ENCODE data around the gene WDR75.
"Not testable (repeated sequence)": the region's sequence is repeated elsewhere in the genome, so short reads cannot be mapped to it uniquely, and the experiment has no call there.

The WDR75 gene

GRCh38 chr2:189467593-189467992 lies 26.3 kb downstream of the WDR75 start:
- no peak for DNase-seq
- Histone ChIP-seq H3K27me3 (ENCODE audit: control insufficient read depth in 1 of 2, insufficient read depth in 1 of 2, low read length in 2 of 2) (no peaks in the 10 kb centered on the region), H2AFZ (ENCODE audit: low read depth, low read length) (no peak overlapping the region), H3K4ac (ENCODE audit: low read depth in 1 of 2, low read length in 2 of 2) (no peak overlapping the region), H4K91ac (ENCODE audit: low read length) (no peak overlapping the region), H3K27ac (ENCODE audit: low read length, poor library complexity, severe bottlenecking) (no peak overlapping the region), H2BK15ac (ENCODE audit: low read depth, poor library complexity, severe bottlenecking) (no peak overlapping the region), H3K4me1 (ENCODE audit: control insufficient read depth, insufficient read depth, low read depth, low read length) (no peaks in the 10 kb centered on the region), H2BK12ac (ENCODE audit: low read length in 2 of 2) (no peak overlapping the region), H4K8ac (ENCODE audit: low read length) (no peak overlapping the region), H3K9me3 (ENCODE audit: control insufficient read depth, low read length) (no peaks in the 10 kb centered on the region), H2BK120ac (ENCODE audit: low read depth, low read length) (no peak overlapping the region), H3K79me1 (replicated peaks; ENCODE audit: low read length, poor library complexity, severe bottlenecking) (peaks cover 7% of the 10 kb centered on the region), H3K4me2 (ENCODE audit: low read length, poor library complexity, severe bottlenecking) (no peak overlapping the region), H3K18ac (ENCODE audit: low read depth in 1 of 2, low read length in 2 of 2) (no peak overlapping the region), H3K23ac (ENCODE audit: low read length in 2 of 2) (no peak overlapping the region), H2BK5ac (ENCODE audit: low read depth, low read length, poor library complexity, severe bottlenecking) (no peak overlapping the region), H3K4me3 (ENCODE audit: insufficient read depth in 1 of 2, low read depth in 1 of 2, low read length in 2 of 2) (no peak overlapping the region), H3K14ac (ENCODE audit: low read length in 2 of 2) (no peak overlapping the region), H3K36me3 (ENCODE audit: control insufficient read depth in 1 of 2, insufficient read depth in 2 of 2, low read depth in 1 of 2, low read length in 2 of 2) (peaks cover 2 to 100% of the 10 kb centered on the region in 2 experiments), H2AK5ac (ENCODE audit: low read length, severe bottlenecking) (no peak overlapping the region), H3K9ac (ENCODE audit: low read length) (no peak overlapping the region)
- WGBS: 98% methylated on average over 2 of the region's 4 CpGs

GRCh38 chr2:189474526-189474925 lies 33.3 kb downstream of the WDR75 start:
- no peak for DNase-seq
- Histone ChIP-seq H3K23ac (ENCODE audit: low read length in 2 of 2) (no peak overlapping the region), H2AFZ (ENCODE audit: low read depth, low read length) (no peak overlapping the region), H3K4me3 (ENCODE audit: insufficient read depth in 1 of 2, low read depth in 1 of 2, low read length in 2 of 2) (no peak overlapping the region), H3K9ac (ENCODE audit: low read length) (no peak overlapping the region), H3K36me3 (ENCODE audit: control insufficient read depth in 1 of 2, insufficient read depth in 2 of 2, low read depth in 1 of 2, low read length in 2 of 2) (peaks cover 7 to 75% of the 10 kb centered on the region in 2 experiments), H2AK5ac (ENCODE audit: low read length, severe bottlenecking) (no peak overlapping the region), H2BK12ac (ENCODE audit: low read length in 2 of 2) (no peak overlapping the region), H3K27ac (ENCODE audit: low read length, poor library complexity, severe bottlenecking) (no peak overlapping the region), H3K9me3 (ENCODE audit: control insufficient read depth, low read length) (no peaks in the 10 kb centered on the region), H3K79me1 (replicated peaks; ENCODE audit: low read length, poor library complexity, severe bottlenecking) (peaks cover 2% of the 10 kb centered on the region), H3K27me3 (ENCODE audit: control insufficient read depth in 1 of 2, insufficient read depth in 1 of 2, low read length in 2 of 2) (no peaks in the 10 kb centered on the region), H3K18ac (ENCODE audit: low read depth in 1 of 2, low read length in 2 of 2) (no peak overlapping the region), H2BK5ac (ENCODE audit: low read depth, low read length, poor library complexity, severe bottlenecking) (no peak overlapping the region), H2BK120ac (ENCODE audit: low read depth, low read length) (no peak overlapping the region), H2BK15ac (ENCODE audit: low read depth, poor library complexity, severe bottlenecking) (no peak overlapping the region), H3K4ac (ENCODE audit: low read depth in 1 of 2, low read length in 2 of 2) (no peak overlapping the region), H3K4me1 (ENCODE audit: control insufficient read depth, insufficient read depth, low read depth, low read length) (no peaks in the 10 kb centered on the region), H4K91ac (ENCODE audit: low read length) (no peak overlapping the region), H4K8ac (ENCODE audit: low read length) (no peak overlapping the region), H3K4me2 (ENCODE audit: low read length, poor library complexity, severe bottlenecking) (no peak overlapping the region), H3K14ac (ENCODE audit: low read length in 2 of 2) (no peak overlapping the region)
- 100% methylated on average over 2 of the region's 4 CpGs for WGBS

- no peak overlapping the region for H4K91ac ChIP-seq (ENCODE audit: low read length)
- no peak for DNase-seq
- H3K36me3 ChIP-seq (ENCODE audit: control insufficient read depth in 1 of 2, insufficient read depth in 2 of 2, low read depth in 1 of 2, low read length in 2 of 2): peaks cover 5 to 43% of the 10 kb centered on the region in 2 experiments
- no peak overlapping the region for H3K4me2 ChIP-seq (ENCODE audit: low read length, poor library complexity, severe bottlenecking)
- H3K18ac ChIP-seq (ENCODE audit: low read depth in 1 of 2, low read length in 2 of 2): no peak overlapping the region
- no peak overlapping the region for H3K9ac ChIP-seq (ENCODE audit: low read length)
- H3K27ac ChIP-seq (ENCODE audit: low read length, poor library complexity, severe bottlenecking): no peak overlapping the region
- no peak overlapping the region for H2AK5ac ChIP-seq (ENCODE audit: low read length, severe bottlenecking)
- no peak overlapping the region for H2BK12ac ChIP-seq (ENCODE audit: low read length in 2 of 2)
- H3K27me3 ChIP-seq (ENCODE audit: control insufficient read depth in 1 of 2, insufficient read depth in 1 of 2, low read length in 2 of 2): no peaks in the 10 kb centered on the region
- no peak overlapping the region for H2BK5ac ChIP-seq (ENCODE audit: low read depth, low read length, poor library complexity, severe bottlenecking)
- no peak overlapping the region for H3K4me3 ChIP-seq (ENCODE audit: insufficient read depth in 1 of 2, low read depth in 1 of 2, low read length in 2 of 2)
- no peaks in the 10 kb centered on the region for H3K79me1 ChIP-seq (replicated peaks; ENCODE audit: low read length, poor library complexity, severe bottlenecking)
- H3K4me1 ChIP-seq (ENCODE audit: control insufficient read depth, insufficient read depth, low read depth, low read length): no peaks in the 10 kb centered on the region
- no peak overlapping the region for H3K4ac ChIP-seq (ENCODE audit: low read depth in 1 of 2, low read length in 2 of 2)
- no peak overlapping the region for H2BK120ac ChIP-seq (ENCODE audit: low read depth, low read length)
- no peak overlapping the region for H2BK15ac ChIP-seq (ENCODE audit: low read depth, poor library complexity, severe bottlenecking)
- H2AFZ ChIP-seq (ENCODE audit: low read depth, low read length): no peak overlapping the region
- H3K23ac ChIP-seq (ENCODE audit: low read length in 2 of 2): no peak overlapping the region
- H3K14ac ChIP-seq (ENCODE audit: low read length in 2 of 2): no peak overlapping the region
- H4K8ac ChIP-seq (ENCODE audit: low read length): peak overlapping the region; percentile 36
- H3K9me3 ChIP-seq (ENCODE audit: control insufficient read depth, low read length): no peaks in the 10 kb centered on the region
- WGBS: 100% methylated on average over 1 of the region's 1 CpG
These were observed 36.5 kb downstream of the WDR75 start for GRCh38 chr2:189477756-189478155.

- H4K8ac ChIP-seq (ENCODE audit: low read length); H3K79me1 ChIP-seq (replicated peaks; ENCODE audit: low read length, poor library complexity, severe bottlenecking); H3K4me3 ChIP-seq (ENCODE audit: insufficient read depth in 1 of 2, low read depth in 1 of 2, low read length in 2 of 2); H3K18ac ChIP-seq (ENCODE audit: low read depth in 1 of 2, low read length in 2 of 2); H2BK12ac ChIP-seq (ENCODE audit: low read length in 2 of 2); H3K4me1 ChIP-seq (ENCODE audit: control insufficient read depth, insufficient read depth, low read depth, low read length); H3K9ac ChIP-seq (ENCODE audit: low read length); H3K9me3 ChIP-seq (ENCODE audit: control insufficient read depth, low read length); H2BK120ac ChIP-seq (ENCODE audit: low read depth, low read length); H3K14ac ChIP-seq (ENCODE audit: low read length in 2 of 2); H2AFZ ChIP-seq (ENCODE audit: low read depth, low read length); H2BK15ac ChIP-seq (ENCODE audit: low read depth, poor library complexity, severe bottlenecking); H3K27ac ChIP-seq (ENCODE audit: low read length, poor library complexity, severe bottlenecking); H2BK5ac ChIP-seq (ENCODE audit: low read depth, low read length, poor library complexity, severe bottlenecking); H3K4ac ChIP-seq (ENCODE audit: low read depth in 1 of 2, low read length in 2 of 2); H4K91ac ChIP-seq (ENCODE audit: low read length); DNase-seq; H3K27me3 ChIP-seq (ENCODE audit: control insufficient read depth in 1 of 2, insufficient read depth in 1 of 2, low read length in 2 of 2); H3K4me2 ChIP-seq (ENCODE audit: low read length, poor library complexity, severe bottlenecking); H2AK5ac ChIP-seq (ENCODE audit: low read length, severe bottlenecking); H3K23ac ChIP-seq (ENCODE audit: low read length in 2 of 2): not testable (repeated sequence)
- WGBS: 96% methylated on average over 5 of the region's 5 CpGs
- H3K36me3 ChIP-seq (ENCODE audit: control insufficient read depth in 1 of 2, insufficient read depth in 2 of 2, low read depth in 1 of 2, low read length in 2 of 2): peaks cover 3 to 38% of the 10 kb centered on the region in 2 experiments
These were observed 37.0 kb downstream of the WDR75 start for GRCh38 chr2:189478289-189478688.
